HG02938 (cell line): ENCODE results near the gene ADCY2.

Experiments
- ATAC-seq: cut with Tn5 transposase; IDR thresholded peaks from one replicate; pipeline ENCODE4 v1.9.1; 2021; ENCODE audit warnings: mild to moderate bottlenecking, moderate library complexity; ENCODE audit not compliant: unreplicated experiment

ADCY2 gene

DNA sequence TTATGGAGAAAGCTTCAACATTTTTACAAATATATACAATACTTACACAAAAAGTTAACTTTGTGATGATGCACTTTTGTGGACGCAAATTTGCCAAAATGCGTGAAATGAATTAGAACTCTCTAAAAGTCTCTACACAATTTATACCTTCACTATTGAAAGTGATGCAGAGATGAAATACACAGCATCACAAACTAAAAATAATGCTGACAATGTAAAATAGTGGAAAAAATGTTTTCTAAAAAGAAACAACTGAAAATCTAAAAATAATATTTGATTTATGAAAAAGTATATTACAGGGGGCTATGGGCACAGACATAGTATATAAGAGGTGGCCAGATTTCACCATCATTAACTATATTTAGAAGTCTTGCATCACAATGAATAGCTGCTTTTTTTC lies 188.8 kb downstream of the ADCY2 start:
- ATAC-seq = no peak

GRCh38 chr5:7585807-7586206 lies 189.9 kb downstream of the ADCY2 start:
- no peak for ATAC-seq

GRCh38 chr5:7586480-7586879 lies 190.5 kb downstream of the ADCY2 start:
- no peak for ATAC-seq

- ATAC-seq = no peak
Measured at GRCh38 chr5:7589800-7590199, 193.9 kb downstream of the ADCY2 start.

GRCh38 chr5:7592910-7593309 lies 197.0 kb downstream of the ADCY2 start:
- ATAC-seq = no peak

DNA sequence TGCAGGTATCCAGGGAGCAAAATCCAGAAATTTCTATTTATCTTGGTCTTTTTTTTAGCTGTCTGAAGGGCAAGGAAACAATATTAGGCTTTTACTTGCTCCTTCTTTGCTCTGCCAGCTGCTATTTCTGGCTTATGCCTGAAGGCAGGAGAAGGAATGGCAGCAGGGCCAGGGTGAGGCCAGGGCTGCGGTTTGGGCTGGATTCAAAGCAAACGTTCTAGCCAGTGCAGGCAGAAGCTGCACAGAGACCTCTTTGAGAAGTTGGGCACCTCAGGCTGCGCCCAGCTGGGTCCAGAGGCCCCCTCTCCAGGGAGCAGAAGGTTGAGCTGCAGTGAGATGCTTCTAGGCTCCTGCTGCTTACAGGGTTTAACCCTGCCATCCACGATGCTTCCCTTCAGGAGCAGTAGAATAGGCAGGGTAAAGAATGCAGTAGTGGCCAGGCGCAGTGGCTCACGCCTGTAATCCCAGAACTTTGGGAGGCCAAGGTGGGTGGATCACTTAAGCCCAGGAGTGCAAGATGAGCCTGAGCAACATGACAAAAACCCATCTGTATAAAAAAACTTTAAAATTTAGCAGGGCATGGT lies 201.2 kb downstream of the ADCY2 start:
- no peak for ATAC-seq

DNA sequence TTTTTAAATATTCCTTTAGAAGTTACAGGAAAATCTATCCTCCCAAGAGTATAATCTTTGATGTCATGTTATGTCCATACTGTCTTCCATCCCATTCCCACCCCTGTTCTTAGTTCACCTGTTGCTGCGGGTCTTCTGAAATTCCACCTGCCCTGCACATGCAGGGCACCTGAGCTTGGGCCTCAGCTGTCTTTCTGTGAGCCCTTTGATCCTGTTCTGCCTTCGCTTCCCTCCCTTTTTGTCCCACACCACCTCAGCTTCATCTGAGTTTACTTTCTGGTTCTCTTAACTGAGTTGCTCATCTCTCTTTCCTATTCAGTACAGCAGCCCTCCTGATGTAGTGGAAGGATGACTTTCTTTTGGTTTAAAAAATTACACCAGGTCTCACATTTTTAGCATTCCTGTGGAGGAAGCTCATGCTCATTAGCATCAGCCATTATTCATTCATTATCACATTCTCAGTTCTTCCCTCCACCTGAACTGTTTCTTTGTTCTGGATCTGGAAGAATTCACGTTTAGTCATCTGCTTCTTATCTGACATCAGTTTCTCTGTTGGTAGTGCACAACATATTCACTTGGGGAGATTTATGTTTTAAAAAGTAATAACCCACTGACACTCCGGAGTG lies 211.0 kb downstream of the ADCY2 start:
- ATAC-seq = no peak

- no peak for ATAC-seq
Measured at GRCh38 chr5:7608772-7609171, 212.8 kb downstream of the ADCY2 start.

- no peak for ATAC-seq
Measured at GRCh38 chr5:7609726-7610125, 213.8 kb downstream of the ADCY2 start.

GRCh38 chr5:7610531-7611177 lies 214.7 kb downstream of the ADCY2 start:
- ATAC-seq = no peak

- no peak for ATAC-seq
Measured at GRCh38 chr5:7611518-7611917, 215.6 kb downstream of the ADCY2 start.

DNA sequence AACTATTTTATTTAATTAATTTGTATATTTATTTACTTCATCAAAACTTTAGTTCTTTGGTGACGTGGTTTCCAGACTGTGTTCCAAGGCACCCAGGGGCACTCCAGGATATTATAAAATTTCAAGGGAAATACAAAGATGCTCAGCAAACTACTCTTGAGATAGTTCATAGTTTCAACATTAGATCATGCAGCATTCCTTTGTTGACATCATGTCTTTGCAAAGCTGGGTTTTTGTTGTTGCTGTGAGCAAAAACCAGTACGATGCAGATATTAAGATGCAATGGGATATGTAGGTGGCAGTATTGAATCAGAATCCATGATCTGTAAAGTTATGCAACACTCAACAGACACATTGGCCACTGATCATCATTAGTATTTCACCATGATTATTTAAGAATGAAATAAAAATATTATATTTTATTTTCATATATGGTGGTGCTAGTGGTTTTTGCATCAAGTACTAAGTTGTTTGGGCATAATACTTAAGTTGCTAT lies 219.7 kb downstream of the ADCY2 start:
- ATAC-seq = no peak

GRCh38 chr5:7616897-7617296 lies 221.0 kb downstream of the ADCY2 start:
- ATAC-seq = no peak

DNA sequence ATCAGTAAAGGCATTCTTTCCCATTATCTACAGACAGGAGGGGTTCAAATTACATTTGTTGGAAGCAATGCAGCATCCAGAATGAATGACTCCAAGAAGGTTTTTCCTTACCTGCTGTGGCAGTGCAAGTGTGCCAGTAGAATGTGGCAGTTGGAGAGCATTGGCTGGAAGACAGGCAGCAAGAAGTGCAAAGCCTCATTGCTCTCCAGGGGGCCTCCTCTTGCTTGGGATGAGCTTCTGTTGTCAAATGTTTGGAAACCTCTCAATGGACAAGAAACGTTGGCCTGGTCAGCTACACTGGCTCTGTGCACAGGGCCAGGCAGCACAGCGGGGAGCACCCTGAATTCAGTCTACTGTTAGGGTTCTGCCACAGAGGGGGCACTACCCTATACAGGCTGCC lies 226.6 kb downstream of the ADCY2 start:
- no peak for ATAC-seq

- ATAC-seq = no peak
Measured at GRCh38 chr5:7625740-7626139, 229.8 kb downstream of the ADCY2 start.

GRCh38 chr5:7628248-7628647 lies 232.3 kb downstream of the ADCY2 start:
- no peak for ATAC-seq

DNA sequence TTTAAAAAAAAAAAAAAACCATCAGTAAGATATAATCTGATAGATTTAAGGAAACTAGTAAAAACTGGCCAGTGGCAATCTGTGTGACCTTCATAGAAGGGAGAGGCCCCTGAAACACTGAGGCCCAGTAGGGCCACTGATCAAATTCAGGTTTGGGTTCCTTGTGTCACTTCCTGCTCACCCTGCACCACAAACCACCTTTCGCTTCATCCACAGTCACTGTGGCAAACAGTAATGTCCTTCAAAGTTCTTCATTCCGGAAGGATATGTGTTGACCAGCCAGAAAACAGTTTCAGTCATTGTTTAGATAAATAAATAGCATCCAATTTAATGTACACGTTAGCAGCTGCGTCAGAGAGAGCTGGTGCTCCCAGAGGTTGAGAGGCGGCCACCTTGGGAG lies 232.9 kb downstream of the ADCY2 start:
- no peak for ATAC-seq

- ATAC-seq = no peak
Measured at GRCh38 chr5:7629561-7629960, 233.6 kb downstream of the ADCY2 start.

- ATAC-seq = no peak
Measured at GRCh38 chr5:7634837-7635236, 238.9 kb downstream of the ADCY2 start.

- no peak for ATAC-seq
Measured at GRCh38 chr5:7638456-7638855, 242.5 kb downstream of the ADCY2 start.

DNA sequence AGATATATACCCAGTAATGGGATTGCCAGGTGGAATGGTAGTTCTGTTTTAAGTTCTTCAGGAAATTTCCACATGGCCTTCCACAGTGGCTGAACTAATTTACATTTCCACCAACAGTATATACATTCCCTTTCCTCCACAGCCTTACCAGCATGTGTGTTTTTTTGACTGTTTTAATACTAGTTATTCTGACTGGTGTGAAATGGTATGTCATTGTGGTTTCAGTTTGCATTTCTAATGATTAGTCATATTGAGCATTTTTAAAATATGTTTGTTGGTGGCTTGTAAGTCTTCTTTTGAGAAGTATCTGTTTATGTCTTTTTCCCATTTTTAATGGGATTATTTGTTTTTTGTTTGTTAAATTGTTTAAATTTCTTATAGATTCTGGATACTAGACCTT lies 246.1 kb downstream of the ADCY2 start:
- no peak for ATAC-seq

DNA sequence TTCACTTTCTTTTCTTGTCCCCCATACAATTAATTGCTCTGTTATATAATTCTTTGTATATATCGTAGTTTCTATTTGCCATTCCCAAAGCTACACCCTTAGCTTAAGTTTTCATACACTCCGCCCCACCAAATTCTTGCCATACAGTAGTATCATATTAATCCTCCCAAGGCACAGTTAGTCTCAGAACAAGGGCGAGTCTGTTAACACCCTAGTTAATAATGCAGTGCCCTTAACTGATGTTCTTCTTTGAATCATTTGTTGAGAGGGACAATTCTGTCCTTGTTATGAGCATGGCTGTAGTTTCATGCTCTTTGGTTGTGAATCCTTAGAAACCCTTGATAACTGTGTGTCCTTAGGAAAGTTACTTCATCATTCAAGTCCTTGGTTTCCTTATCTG lies 248.8 kb downstream of the ADCY2 start:
- no peak for ATAC-seq
